ENCODE data around the gene RNF130. TPM values are rescaled to one million over a fixed set of nuclear protein-coding genes. Genes with fewer than 3 reads are reported as not detected.
A peak's percentile ranks its signal among the peaks of the same experiment; 100 is the strongest.

Gene RNF130
- total and polyA plus RNA-seq, 9 of the 15 experiments (the other 6 are each of a cell fraction or from before 2014, with no cell fraction given) = 5.8 to 39.4 (median 27.1) TPM

DNA sequence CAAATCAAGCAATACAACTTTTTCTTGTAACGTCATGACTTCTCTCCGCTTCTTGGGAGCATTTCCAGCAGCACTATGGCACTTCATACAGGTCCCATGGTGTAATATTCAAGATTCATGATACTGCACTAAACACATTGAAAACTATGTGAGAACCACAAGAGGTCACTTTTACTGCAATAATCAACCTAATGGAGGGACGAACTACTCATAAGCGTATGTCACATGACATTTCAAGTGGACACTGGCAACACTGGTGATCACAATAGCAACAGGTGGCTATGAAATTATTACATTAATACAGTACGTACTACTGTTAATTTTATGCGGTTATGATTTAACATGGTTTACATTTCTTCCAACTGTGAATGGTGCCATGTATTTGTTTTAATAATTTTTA, 85.2 kb downstream of the RNF130 start (continued):
- no peak for TF ChIP-seq ZNF318 (IDR thresholded peaks at IDR 0.05; ENCODE audit: borderline replicate concordance in 1 of 2, low read depth in 1 of 2)
- no peak for TF ChIP-seq ZFP36 (IDR thresholded peaks at IDR 0.05; ENCODE audit: low read depth, low read length, partially characterized antibody)
- TF ChIP-seq, protein P1, sequence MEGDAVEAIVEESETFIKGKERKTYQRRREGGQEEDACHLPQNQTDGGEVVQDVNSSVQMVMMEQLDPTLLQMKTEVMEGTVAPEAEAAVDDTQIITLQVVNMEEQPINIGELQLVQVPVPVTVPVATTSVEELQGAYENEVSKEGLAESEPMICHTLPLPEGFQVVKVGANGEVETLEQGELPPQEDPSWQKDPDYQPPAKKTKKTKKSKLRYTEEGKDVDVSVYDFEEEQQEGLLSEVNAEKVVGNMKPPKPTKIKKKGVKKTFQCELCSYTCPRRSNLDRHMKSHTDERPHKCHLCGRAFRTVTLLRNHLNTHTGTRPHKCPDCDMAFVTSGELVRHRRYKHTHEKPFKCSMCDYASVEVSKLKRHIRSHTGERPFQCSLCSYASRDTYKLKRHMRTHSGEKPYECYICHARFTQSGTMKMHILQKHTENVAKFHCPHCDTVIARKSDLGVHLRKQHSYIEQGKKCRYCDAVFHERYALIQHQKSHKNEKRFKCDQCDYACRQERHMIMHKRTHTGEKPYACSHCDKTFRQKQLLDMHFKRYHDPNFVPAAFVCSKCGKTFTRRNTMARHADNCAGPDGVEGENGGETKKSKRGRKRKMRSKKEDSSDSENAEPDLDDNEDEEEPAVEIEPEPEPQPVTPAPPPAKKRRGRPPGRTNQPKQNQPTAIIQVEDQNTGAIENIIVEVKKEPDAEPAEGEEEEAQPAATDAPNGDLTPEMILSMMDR (IDR thresholded peaks at IDR 0.05 in 2 of 3, conservative IDR thresholded peaks at IDR 0.05 in 1 of 3; ENCODE audit: insufficient read depth in 2 of 3, low read depth in 1 of 3, low read length in 3 of 3) = peak in 2 of 3 experiments; percentile 3 to 53; a peak in 3 of 6 replicates
- TF ChIP-seq THRAP3 (IDR thresholded peaks at IDR 0.05; ENCODE audit: borderline replicate concordance) = no peak
- TF ChIP-seq ZNF253 (CRISPR knock-in tag; conservative IDR thresholded peaks at IDR 0.05) = no peak
- TF ChIP-seq CBFA2T2 (conservative IDR thresholded peaks at IDR 0.05) = 0 out of 2 replicates have a peak, but pooled peaks have one; percentile 6
- TF ChIP-seq, protein P2, sequence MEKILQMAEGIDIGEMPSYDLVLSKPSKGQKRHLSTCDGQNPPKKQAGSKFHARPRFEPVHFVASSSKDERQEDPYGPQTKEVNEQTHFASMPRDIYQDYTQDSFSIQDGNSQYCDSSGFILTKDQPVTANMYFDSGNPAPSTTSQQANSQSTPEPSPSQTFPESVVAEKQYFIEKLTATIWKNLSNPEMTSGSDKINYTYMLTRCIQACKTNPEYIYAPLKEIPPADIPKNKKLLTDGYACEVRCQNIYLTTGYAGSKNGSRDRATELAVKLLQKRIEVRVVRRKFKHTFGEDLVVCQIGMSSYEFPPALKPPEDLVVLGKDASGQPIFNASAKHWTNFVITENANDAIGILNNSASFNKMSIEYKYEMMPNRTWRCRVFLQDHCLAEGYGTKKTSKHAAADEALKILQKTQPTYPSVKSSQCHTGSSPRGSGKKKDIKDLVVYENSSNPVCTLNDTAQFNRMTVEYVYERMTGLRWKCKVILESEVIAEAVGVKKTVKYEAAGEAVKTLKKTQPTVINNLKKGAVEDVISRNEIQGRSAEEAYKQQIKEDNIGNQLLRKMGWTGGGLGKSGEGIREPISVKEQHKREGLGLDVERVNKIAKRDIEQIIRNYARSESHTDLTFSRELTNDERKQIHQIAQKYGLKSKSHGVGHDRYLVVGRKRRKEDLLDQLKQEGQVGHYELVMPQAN (IDR thresholded peaks at IDR 0.05; ENCODE audit: borderline replicate concordance) = no peak
- peak; percentile 62; the same call in 1 of the 2 replicates for TF ChIP-seq FOXJ2 (tag; IDR thresholded peaks at IDR 0.05)
- no peak for TF ChIP-seq GATAD2B (IDR thresholded peaks at IDR 0.05; ENCODE audit: borderline replicate concordance)
- no peak for TF ChIP-seq ZC3H4 (CRISPR knock-in tag; IDR thresholded peaks at IDR 0.05; ENCODE audit: borderline replicate concordance)
- no peak for TF ChIP-seq ARID2 (IDR thresholded peaks at IDR 0.05)
- no peak for TF ChIP-seq ZNF408 (CRISPR knock-in tag; IDR thresholded peaks at IDR 0.05; ENCODE audit: low read depth)
- TF ChIP-seq USF2 (CRISPR knock-in tag; IDR thresholded peaks at IDR 0.05) = peak; percentile 39
- TF ChIP-seq E2F5 (CRISPR knock-in tag; IDR thresholded peaks at IDR 0.05) = no peak
